Muscle layer of duodenum (tissue), 2 donors: ENCODE measurements around the gene KCNIP4.

ENCODE experiments used
- H3K27ac ChIP-seq: one replicate; pipeline ENCODE4 v1.7.0; 2013; ENCODE audit warnings: mild to moderate bottlenecking, low read length
- H3K27me3 ChIP-seq: one replicate; pipeline ENCODE4 v1.7.0; 2013; ENCODE audit warnings: low read depth, mild to moderate bottlenecking, control low read depth, low read length
- H3K36me3 ChIP-seq, 2 donors: one replicate each; pipeline ENCODE4 v1.7.0; 2013; ENCODE audit warnings: low read length in 2 of 2, control low read depth in 1 of 2, mild to moderate bottlenecking in 1 of 2; ENCODE audit not compliant: insufficient read depth in 2 of 2, control insufficient read depth in 1 of 2
- H3K4me1 ChIP-seq, 2 donors: one replicate each; pipeline ENCODE4 v1.7.0; 2013; ENCODE audit warnings: low read length in 2 of 2, mild to moderate bottlenecking in 2 of 2, control low read depth in 1 of 2, moderate library complexity in 1 of 2; ENCODE audit not compliant: insufficient read depth in 2 of 2, control insufficient read depth in 1 of 2
- H3K4me3 ChIP-seq, 2 donors: one replicate each; pipeline ENCODE4 v1.7.0; 2013; ENCODE audit warnings: low read length in 2 of 2, low read depth in 1 of 2, mild to moderate bottlenecking in 1 of 2
- H3K9me3 ChIP-seq, 2 donors: one replicate each; pipeline ENCODE4 v1.7.0; 2013; ENCODE audit warnings: low read length in 2 of 2, control low read depth in 1 of 2, mild to moderate bottlenecking in 1 of 2; ENCODE audit not compliant: control insufficient read depth in 1 of 2
- donor health status: healthy.

Gene KCNIP4

GRCh38 chr4:20840648-20841190, 1107.9 kb downstream of the KCNIP4 start:
- Histone ChIP-seq H3K36me3 (no peaks in the 10 kb centered on the region), H3K27me3 (no peaks in the 10 kb centered on the region), H3K4me1 (peaks cover 0 to 8% of the 10 kb centered on the region in 2 donors), H3K27ac (no peak overlapping the region), H3K4me3 (no peak overlapping the region), H3K9me3 (no peaks in the 10 kb centered on the region)

DNA sequence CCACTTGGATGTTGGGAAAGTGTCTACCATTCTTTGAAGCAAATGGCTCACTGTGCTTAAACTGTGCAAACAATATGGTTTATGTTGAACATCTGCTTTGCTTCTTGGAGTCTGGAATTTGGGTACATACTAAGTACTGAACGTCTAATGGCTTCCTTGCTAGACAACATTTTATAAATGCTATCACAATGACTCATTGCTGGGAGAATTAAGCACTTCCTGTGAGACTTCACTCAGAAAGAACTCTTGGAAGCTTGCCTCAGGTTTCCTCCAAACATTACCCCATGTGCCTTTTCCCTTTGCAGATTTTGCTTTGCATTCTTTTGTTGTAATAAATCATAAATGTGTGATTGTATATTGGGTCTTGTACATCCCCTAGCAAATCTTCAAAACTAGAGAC, 1108.6 kb downstream of the KCNIP4 start:
- no peak overlapping the region for H3K4me3 ChIP-seq
- H3K27ac ChIP-seq: no peak overlapping the region
- no peaks in the 10 kb centered on the region for H3K9me3 ChIP-seq
- H3K36me3 ChIP-seq: no peaks in the 10 kb centered on the region
- peaks cover 0 to 8% of the 10 kb centered on the region in 2 donors for H3K4me1 ChIP-seq
- no peaks in the 10 kb centered on the region for H3K27me3 ChIP-seq

GRCh38 chr4:20838476-20838875, 1110.1 kb downstream of the KCNIP4 start:
- no peak overlapping the region for H3K4me3 ChIP-seq
- H3K27me3 ChIP-seq: no peaks in the 10 kb centered on the region
- no peak overlapping the region for H3K27ac ChIP-seq
- H3K36me3 ChIP-seq: no peaks in the 10 kb centered on the region
- peaks cover 0 to 12% of the 10 kb centered on the region in 2 donors for H3K4me1 ChIP-seq
- H3K9me3 ChIP-seq: no peaks in the 10 kb centered on the region

DNA sequence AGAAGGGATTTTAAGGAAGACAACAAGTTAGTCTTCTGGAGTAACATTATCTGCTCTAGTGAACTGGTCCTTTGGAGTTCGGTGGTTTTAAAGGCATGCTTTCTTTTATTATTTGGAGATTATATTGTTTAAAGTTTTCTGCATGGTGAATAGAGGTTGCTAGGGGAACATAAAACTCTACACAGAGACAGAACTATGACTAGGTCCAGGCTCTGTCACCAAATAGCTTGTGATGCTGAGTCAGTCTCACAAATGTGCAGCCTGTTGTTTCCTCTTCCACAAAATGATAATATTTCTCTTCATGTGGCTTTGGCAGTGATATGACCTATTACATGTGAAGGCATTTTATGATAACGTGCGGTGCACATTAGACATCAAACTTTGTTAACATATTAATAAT, 1115.7 kb downstream of the KCNIP4 start:
- Histone ChIP-seq H3K27me3 (no peaks in the 10 kb centered on the region), H3K4me1 (peaks cover 0 to 4% of the 10 kb centered on the region in 2 donors), H3K4me3 (no peak overlapping the region), H3K36me3 (no peaks in the 10 kb centered on the region), H3K9me3 (no peaks in the 10 kb centered on the region), H3K27ac (no peak overlapping the region)

- Histone ChIP-seq H3K4me3 (no peak overlapping the region), H3K27me3 (no peaks in the 10 kb centered on the region), H3K36me3 (no peaks in the 10 kb centered on the region), H3K9me3 (no peaks in the 10 kb centered on the region), H3K27ac (no peak overlapping the region), H3K4me1 (peaks cover 0 to 4% of the 10 kb centered on the region in 2 donors)
These were observed 1116.8 kb downstream of the KCNIP4 start for GRCh38 chr4:20831746-20832145.

GRCh38 chr4:20829617-20830357, 1118.8 kb downstream of the KCNIP4 start:
- H3K27ac ChIP-seq: no peak overlapping the region
- no peaks in the 10 kb centered on the region for H3K36me3 ChIP-seq
- H3K4me3 ChIP-seq: no peak overlapping the region
- H3K4me1 ChIP-seq: peaks cover 0 to 4% of the 10 kb centered on the region in 2 donors
- no peaks in the 10 kb centered on the region for H3K27me3 ChIP-seq
- H3K9me3 ChIP-seq: no peaks in the 10 kb centered on the region

GRCh38 chr4:20825505-20825904, 1123.1 kb downstream of the KCNIP4 start:
- no peaks in the 10 kb centered on the region for H3K36me3 ChIP-seq
- H3K4me3 ChIP-seq: no peak overlapping the region
- no peaks in the 10 kb centered on the region for H3K27me3 ChIP-seq
- H3K9me3 ChIP-seq: no peaks in the 10 kb centered on the region
- H3K27ac ChIP-seq: no peak overlapping the region
- H3K4me1 ChIP-seq: no peaks in the 10 kb centered on the region

- Histone ChIP-seq H3K4me3 (no peak overlapping the region), H3K36me3 (no peaks in the 10 kb centered on the region), H3K27ac (no peak overlapping the region), H3K27me3 (no peaks in the 10 kb centered on the region), H3K4me1 (peaks cover 0 to 8% of the 10 kb centered on the region in 2 donors), H3K9me3 (no peaks in the 10 kb centered on the region)
These were observed 1132.3 kb downstream of the KCNIP4 start for GRCh38 chr4:20816287-20816686.

DNA sequence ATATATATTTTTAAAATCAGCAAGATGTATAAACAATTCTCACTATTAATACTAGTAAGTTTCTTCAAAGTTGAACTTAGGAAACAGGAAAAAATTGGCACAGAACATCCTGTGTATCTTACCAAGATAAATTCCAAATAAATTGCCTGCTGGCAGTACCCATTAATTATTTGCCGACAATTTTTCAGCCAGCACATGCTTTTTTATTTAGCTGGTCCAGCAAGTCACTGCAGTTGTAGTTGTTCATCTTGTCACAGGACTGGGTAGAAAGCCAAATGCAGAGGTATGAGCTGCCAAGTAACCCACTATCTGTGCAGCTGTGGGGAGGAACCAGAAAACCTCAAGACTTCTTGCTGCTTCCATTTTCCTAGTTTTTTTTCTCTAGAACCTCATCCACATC, 1134.9 kb downstream of the KCNIP4 start:
- peaks cover 0 to 8% of the 10 kb centered on the region in 2 donors for H3K4me1 ChIP-seq
- H3K9me3 ChIP-seq: no peaks in the 10 kb centered on the region
- no peaks in the 10 kb centered on the region for H3K36me3 ChIP-seq
- H3K27me3 ChIP-seq: no peaks in the 10 kb centered on the region
- no peak overlapping the region for H3K27ac ChIP-seq
- H3K4me3 ChIP-seq: no peak overlapping the region

- Histone ChIP-seq H3K4me1 (peaks cover 0 to 8% of the 10 kb centered on the region in 2 donors), H3K27ac (no peak overlapping the region), H3K27me3 (no peaks in the 10 kb centered on the region), H3K4me3 (no peak overlapping the region), H3K9me3 (peaks cover 0 to 2% of the 10 kb centered on the region in 2 donors), H3K36me3 (no peaks in the 10 kb centered on the region)
These were observed 1138.8 kb downstream of the KCNIP4 start for GRCh38 chr4:20809812-20810211.

- H3K36me3 ChIP-seq: no peaks in the 10 kb centered on the region
- no peaks in the 10 kb centered on the region for H3K27me3 ChIP-seq
- H3K4me3 ChIP-seq: no peak overlapping the region
- peaks cover 0 to 5% of the 10 kb centered on the region in 2 donors for H3K9me3 ChIP-seq
- H3K4me1 ChIP-seq: no peaks in the 10 kb centered on the region
- no peak overlapping the region for H3K27ac ChIP-seq
These were observed 1142.9 kb downstream of the KCNIP4 start for GRCh38 chr4:20805716-20806115.
